ENCODE measurements around the gene SORBS1. TPM values are rescaled to one million over a fixed set of nuclear protein-coding genes. Genes with fewer than 3 reads are reported as not detected.

Gene SORBS1
- total RNA-seq, 2 experiments from 2014 or later = 0.56 to 0.74 TPM

DNA sequence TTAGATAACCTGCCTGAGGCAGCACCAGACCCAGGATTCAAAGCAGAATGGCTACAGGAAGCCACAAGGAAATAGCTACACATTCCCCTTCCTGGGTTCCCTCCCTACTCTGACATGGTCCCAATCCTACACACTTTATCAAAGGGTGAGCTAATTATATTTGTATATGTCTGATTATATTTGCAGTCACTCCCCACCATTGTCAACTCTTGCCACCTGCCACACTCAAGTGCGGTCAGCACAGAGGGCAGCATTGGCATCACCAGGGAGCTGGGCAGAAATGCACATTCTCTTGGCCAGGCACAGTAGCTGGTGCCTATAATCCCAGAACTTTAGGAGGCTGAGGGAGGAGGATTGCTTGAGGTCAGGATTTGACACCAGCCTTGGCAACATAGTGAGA is 156.3 kb downstream of the SORBS1 start:
- H3K27ac Mint-ChIP-seq = no peak overlapping the region
- H3K9me3 Mint-ChIP-seq = no peaks in the 10 kb centered on the region
- ChIA-PET POLR2A (no interaction called here), CTCF (interaction anchor here (0.9 to 1.5 kb wide), 2 partner anchors 11 to 30 kb away, joined by 4 read pairs; no protein-coding TSS in a partner anchor)
- H3K36me3 Mint-ChIP-seq (ENCODE audit: low read depth) = no peaks in the 10 kb centered on the region
- H3K4me3 Mint-ChIP-seq = no peak overlapping the region
- H3K4me1 Mint-ChIP-seq = no peaks in the 10 kb centered on the region
- DNase-seq = no peak
- H3K27me3 Mint-ChIP-seq = no peaks in the 10 kb centered on the region

DNA sequence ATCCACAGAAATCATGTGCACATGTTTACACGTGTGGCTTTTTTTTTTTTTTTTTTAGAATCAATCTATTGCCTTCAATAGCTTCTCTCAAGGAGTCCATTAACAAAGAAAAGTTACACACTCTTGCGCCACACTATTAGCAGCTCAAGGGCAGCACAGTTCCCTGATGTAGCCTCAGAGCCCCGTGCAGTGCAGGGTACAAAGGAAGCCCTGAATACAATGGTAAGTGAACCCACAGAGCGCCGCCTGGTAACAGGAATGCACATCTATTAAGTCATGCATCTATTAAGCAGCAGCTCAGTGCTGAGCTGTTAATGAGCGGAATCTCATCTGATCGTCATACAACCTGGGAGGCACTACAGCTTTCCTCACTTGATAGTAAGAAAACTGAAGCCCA is 156.7 kb downstream of the SORBS1 start:
- Mint-ChIP-seq H3K9me3 (no peaks in the 10 kb centered on the region), H3K36me3 (ENCODE audit: low read depth) (no peaks in the 10 kb centered on the region), H3K4me3 (no peak overlapping the region), H3K27ac (no peak overlapping the region), H3K4me1 (no peaks in the 10 kb centered on the region), H3K27me3 (no peaks in the 10 kb centered on the region)
- POLR2A ChIA-PET = no interaction called here
- CTCF ChIA-PET = interaction anchor here (1.5 kb wide), 1 partner anchor 29 kb away, joined by 4 read pairs; no protein-coding TSS in a partner anchor
- DNase-seq = no peak

DNA sequence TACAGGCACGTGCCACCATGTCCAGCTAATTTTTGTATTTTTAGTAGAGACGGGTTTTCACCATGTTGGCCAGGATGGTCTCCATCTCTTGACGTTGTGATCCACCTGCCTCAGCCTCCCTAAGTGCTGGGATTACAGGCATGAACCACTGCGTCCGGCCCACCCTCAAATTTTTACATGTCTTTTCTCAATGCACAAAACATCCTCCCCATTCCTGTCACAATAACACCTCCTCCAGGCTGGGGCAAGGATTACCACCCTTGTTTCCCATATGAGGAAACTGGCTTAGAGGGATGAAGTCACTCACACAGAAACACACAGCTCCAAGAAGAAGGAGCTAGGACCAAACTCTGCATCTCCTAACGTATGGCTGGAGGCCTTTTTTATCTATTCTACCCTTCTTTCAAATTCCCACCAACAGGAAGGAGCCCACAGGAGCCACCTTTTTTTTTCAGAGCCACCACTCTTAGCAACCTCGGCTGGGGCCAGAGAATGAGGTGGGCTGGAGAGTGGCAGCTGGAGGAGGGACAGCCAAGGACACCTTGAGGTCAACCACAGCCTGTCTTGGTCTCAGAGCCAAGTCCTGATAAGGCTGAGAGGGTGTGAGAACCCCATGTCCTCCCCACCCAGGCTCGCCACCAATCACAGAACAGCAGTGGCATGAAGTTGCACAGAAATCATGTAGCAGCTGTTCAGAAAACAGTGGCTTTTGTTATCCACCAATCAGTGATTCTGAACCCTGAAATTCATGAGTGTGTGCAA is 157.3 kb downstream of the SORBS1 start:
- Mint-ChIP-seq H3K4me3 (no peak overlapping the region), H3K27ac (no peak overlapping the region), H3K9me3 (no peaks in the 10 kb centered on the region), H3K36me3 (ENCODE audit: low read depth) (no peaks in the 10 kb centered on the region), H3K4me1 (no peaks in the 10 kb centered on the region), H3K27me3 (no peaks in the 10 kb centered on the region)
- CTCF ChIA-PET = interaction anchor here (1.5 kb wide), 1 partner anchor 29 kb away, joined by 4 read pairs; no protein-coding TSS in a partner anchor
- DNase-seq = no peak
- POLR2A ChIA-PET = no interaction called here

DNA sequence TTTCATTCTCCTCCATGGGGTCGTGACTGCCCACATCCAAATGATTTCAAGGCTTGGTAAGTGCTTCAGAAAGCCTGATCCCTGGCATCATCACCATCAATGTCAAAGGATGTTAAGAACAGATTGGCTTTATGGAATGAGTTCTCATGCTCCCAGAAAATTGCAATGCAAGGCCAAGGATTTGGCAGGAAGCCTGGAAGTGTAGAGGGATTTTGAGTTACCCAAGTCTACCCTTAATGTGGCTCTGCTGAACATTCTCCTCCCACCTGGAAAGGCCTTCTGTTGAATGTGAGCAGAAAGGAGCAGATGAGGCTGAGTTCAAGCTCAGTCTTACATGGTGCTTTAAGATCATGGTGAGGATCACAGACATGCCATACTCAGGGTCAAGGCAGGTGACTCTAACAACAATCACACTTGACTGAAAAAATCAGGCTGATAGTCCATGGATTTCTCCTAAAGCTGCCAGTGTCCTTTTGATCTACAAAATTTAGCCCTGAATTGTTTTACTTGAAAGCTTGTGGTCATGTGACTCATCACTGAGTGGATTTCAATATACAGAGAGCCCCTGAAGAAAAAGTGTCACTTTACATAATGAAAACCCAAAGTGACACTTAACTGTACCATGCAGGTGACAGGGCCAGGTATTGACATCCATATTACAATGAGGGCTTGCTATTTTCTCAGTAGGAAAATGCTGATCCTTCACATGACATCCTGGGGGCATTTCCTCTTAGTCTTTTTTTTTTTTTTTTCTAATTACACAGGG is 159.3 kb downstream of the SORBS1 start:
- no peaks in the 10 kb centered on the region for H3K36me3 Mint-ChIP-seq (ENCODE audit: low read depth)
- CTCF ChIA-PET = interaction anchor here (0.8 kb wide), 1 partner anchor 28 kb away, joined by 6 read pairs; no protein-coding TSS in a partner anchor
- POLR2A ChIA-PET = interaction anchor here (0.6 kb wide), 1 partner anchor 770 kb away, joined by 3 read pairs; no protein-coding TSS in a partner anchor

DNA sequence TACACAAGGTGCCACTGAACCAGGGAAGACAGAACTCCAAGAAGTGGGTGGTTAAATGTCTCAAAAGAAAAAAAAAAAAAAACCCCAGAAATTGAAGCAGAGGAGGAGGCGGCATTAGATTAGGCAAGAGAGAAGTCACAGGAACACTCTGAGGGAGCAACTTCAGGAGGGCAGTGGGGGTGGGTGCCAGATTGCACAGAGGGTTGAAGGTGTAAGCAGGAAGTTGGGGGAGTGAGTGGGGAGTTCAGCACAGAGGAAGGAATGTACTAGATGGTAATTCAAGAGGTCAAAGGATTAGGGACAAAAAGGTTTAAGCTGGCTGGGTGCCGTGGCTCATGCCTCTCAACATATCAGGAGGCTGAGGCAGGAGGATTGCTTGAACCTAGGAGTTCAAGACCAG is 160.4 kb downstream of the SORBS1 start:
- no peak overlapping the region for H3K4me3 Mint-ChIP-seq
- ChIA-PET CTCF (no interaction called here), POLR2A (interaction anchor here (0.7 kb wide), 1 partner anchor 35 kb away, joined by 4 read pairs; no protein-coding TSS in a partner anchor)
- H3K9me3 Mint-ChIP-seq = no peaks in the 10 kb centered on the region
- H3K36me3 Mint-ChIP-seq (ENCODE audit: low read depth) = no peaks in the 10 kb centered on the region
- H3K27me3 Mint-ChIP-seq = no peaks in the 10 kb centered on the region
- no peak overlapping the region for H3K27ac Mint-ChIP-seq
- no peak for DNase-seq
- no peaks in the 10 kb centered on the region for H3K4me1 Mint-ChIP-seq

More for the DNA sequence above, 159.3 kb downstream of the SORBS1 start:
- no peaks in the 10 kb centered on the region for H3K9me3 Mint-ChIP-seq
- H3K27me3 Mint-ChIP-seq = no peaks in the 10 kb centered on the region
- H3K4me1 Mint-ChIP-seq = no peaks in the 10 kb centered on the region
- no peak overlapping the region for H3K4me3 Mint-ChIP-seq
- no peak overlapping the region for H3K27ac Mint-ChIP-seq
- DNase-seq = no peak

DNA sequence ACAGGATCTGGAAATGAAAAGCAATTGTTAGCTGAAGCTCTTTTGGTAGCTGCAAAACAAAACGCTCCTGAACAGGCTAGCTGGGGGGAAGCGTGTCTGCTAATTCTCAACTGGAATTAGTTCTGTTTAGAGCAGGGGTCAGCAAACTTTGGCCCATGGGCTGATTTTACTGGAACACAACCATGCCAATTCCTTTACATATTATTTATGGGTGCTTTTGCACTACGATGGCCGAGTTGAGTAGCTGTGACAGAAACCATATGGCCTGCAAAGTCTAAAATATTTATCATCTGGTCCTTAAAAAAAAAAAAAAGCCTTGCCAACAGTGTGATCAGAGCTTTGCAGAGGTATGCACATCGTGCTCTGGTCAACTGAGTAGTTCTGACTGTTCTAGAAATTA is 162.0 kb downstream of the SORBS1 start:
- Mint-ChIP-seq H3K36me3 (ENCODE audit: low read depth) (no peaks in the 10 kb centered on the region), H3K4me3 (no peak overlapping the region), H3K27ac (no peak overlapping the region), H3K4me1 (peaks cover 2% of the 10 kb centered on the region), H3K9me3 (no peaks in the 10 kb centered on the region), H3K27me3 (no peaks in the 10 kb centered on the region)
- no peak for DNase-seq
- ChIA-PET POLR2A (no interaction called here), CTCF (interaction anchor here (0.6 to 1.1 kb wide), 3 partner anchors 11 to 166 kb away, joined by 4 to 5 read pairs (median 4); no protein-coding TSS in a partner anchor)

DNA sequence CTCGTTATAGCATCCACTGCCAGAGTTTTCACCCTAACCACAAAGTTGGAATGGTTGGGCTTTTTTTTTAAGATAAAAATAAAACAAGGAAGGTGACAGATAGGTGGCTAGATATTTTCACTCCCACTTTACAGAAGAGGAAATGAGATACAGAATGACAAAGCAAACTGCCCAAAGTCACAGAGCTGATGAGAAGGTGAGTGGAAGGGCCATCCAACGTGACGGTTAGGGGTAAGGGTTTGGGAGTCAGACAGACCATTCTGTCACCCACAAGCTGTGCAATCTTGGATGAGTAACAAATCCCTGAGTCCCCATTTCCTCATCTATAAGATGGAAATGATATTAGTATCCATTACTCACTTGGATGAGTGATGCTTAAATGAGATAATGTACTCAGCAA is 163.4 kb downstream of the SORBS1 start:
- no peaks in the 10 kb centered on the region for H3K27me3 Mint-ChIP-seq
- no peaks in the 10 kb centered on the region for H3K9me3 Mint-ChIP-seq
- peaks cover 6% of the 10 kb centered on the region for H3K4me1 Mint-ChIP-seq
- DNase-seq = no peak
- CTCF ChIA-PET = interaction anchor here (1.0 to 1.2 kb wide), 2 partner anchors 23 to 201 kb away, joined by 4 read pairs; no protein-coding TSS in a partner anchor
- no peak overlapping the region for H3K4me3 Mint-ChIP-seq
- H3K27ac Mint-ChIP-seq = no peak overlapping the region
- POLR2A ChIA-PET = no interaction called here
- H3K36me3 Mint-ChIP-seq (ENCODE audit: low read depth) = no peaks in the 10 kb centered on the region

DNA sequence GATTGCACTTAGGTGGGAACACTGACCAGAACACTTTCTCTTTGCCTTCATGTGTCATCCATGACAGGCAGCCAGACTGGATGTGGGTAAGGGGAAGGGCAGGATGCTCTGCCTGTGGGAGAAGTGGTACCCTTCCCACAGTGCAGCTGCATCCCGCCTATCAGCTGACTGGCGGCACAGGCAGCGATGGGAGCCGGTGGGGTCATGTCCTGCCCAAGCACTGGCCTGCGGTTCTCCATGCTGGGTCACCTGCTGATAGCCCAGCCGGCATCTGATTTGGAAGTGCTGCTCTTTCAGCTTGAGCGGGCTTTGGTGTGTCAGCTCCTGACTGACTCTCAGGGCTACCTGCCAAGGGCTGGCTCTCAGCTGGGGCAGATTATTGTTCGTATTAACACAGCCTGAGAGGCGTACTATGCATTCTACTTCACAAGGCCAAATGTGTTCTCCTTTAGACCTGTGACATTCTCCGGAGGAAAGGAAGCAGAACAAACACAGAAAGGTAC is 165.2 kb downstream of the SORBS1 start:
- CTCF ChIA-PET = interaction anchor here (0.6 to 1.8 kb wide), 2 partner anchors 199 to 298 kb away, joined by 3 to 4 read pairs; no protein-coding TSS in a partner anchor
- no peak for DNase-seq
- POLR2A ChIA-PET = no interaction called here
- Mint-ChIP-seq H3K36me3 (ENCODE audit: low read depth) (no peaks in the 10 kb centered on the region), H3K4me1 (peaks cover 6% of the 10 kb centered on the region), H3K27ac (no peak overlapping the region), H3K9me3 (no peaks in the 10 kb centered on the region), H3K27me3 (no peaks in the 10 kb centered on the region), H3K4me3 (no peak overlapping the region)

DNA sequence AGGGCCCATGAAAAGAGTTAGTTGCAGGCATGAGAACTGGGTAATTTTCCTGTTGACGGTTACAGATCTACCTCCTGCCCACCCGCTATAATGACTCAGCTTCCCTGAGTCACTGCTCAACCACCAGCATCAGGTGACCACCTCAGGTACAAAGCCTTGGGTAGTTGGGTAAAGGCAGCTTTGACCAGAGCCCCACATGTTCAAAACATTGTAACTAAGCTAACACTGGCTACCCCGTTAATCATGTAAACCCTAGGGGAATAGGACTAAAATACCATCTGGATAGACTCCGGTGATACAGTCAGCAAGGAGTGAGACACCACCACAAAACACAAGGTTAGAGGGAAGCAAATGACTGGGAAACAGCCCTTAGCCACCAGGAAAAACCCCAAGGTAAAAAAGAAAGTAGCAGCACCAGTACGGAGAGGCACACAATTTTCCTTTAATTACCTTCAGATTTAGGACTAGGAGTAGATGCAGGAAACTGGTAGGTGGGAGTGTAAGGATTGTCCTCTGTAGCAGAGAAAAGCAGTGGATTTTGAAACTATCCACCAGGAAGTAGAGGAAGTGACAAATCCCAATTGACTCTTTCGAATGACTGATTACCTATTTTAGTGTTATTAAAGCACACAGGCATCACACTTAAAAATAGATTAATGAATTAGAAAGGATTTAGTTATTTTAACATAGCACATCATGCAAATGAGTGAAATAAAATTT is 166.8 kb downstream of the SORBS1 start:
- Mint-ChIP-seq H3K36me3 (ENCODE audit: low read depth) (no peaks in the 10 kb centered on the region), H3K27me3 (no peaks in the 10 kb centered on the region), H3K4me1 (peaks cover 6% of the 10 kb centered on the region), H3K9me3 (no peaks in the 10 kb centered on the region), H3K4me3 (no peak overlapping the region), H3K27ac (no peak overlapping the region)
- DNase-seq = no peak
- ChIA-PET POLR2A (no interaction called here), CTCF (interaction anchor here (0.6 kb wide), 1 partner anchor 205 kb away, joined by 3 read pairs; no protein-coding TSS in a partner anchor)

DNA sequence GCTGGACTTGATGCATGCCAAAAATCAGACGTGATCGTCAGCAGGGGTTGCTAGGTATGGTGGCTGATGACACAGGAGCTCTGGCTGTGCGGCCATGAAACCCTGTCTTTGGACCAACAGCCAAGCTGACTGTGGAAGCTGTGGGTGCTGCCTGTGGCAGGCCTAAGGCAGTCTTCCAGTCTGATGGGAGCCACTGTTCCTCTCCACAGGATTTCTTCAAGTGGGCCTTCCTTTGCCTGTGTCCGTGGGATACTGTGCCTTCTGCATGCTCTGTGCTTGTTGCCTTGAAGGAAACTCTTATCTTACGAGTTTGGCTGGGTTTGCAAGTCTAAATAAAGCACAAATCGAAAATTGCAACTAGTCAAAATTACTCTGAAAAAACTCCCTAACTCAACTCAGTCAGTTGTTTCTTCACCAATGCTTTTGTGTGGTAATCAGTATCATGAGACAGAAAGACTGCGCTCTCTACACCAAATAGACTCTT is 168.4 kb downstream of the SORBS1 start:
- no peaks in the 10 kb centered on the region for H3K9me3 Mint-ChIP-seq
- ChIA-PET POLR2A (no interaction called here), CTCF (no interaction called here)
- H3K27ac Mint-ChIP-seq = no peak overlapping the region
- no peaks in the 10 kb centered on the region for H3K36me3 Mint-ChIP-seq (ENCODE audit: low read depth)
- peaks cover 3% of the 10 kb centered on the region for H3K27me3 Mint-ChIP-seq
- no peak for DNase-seq
- H3K4me3 Mint-ChIP-seq = no peak overlapping the region
- peaks cover 6% of the 10 kb centered on the region for H3K4me1 Mint-ChIP-seq

DNA sequence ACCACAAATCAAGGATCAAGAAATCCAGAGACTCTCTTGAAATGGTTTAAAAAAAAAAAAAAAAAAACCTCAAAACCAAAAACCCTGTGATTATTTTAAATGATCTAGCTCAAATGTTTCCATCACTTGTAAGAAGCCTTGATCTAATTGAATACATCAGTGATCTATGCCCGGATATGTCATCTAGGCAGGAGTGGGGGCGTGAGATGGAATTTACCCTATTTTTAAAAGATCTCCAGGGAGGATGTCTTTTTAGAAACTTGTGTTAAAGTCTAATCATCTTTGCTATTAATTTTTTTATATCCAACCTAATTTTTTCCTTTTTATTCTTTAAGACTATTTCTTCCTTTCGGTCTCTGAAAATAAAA is 169.0 kb downstream of the SORBS1 start:
- POLR2A ChIA-PET = no interaction called here
- no peaks in the 10 kb centered on the region for H3K36me3 Mint-ChIP-seq (ENCODE audit: low read depth)
- no peak for DNase-seq
- no peak overlapping the region for H3K27ac Mint-ChIP-seq
- H3K4me3 Mint-ChIP-seq = no peak overlapping the region
- no peaks in the 10 kb centered on the region for H3K9me3 Mint-ChIP-seq
- peaks cover 6% of the 10 kb centered on the region for H3K4me1 Mint-ChIP-seq
- peaks cover 3% of the 10 kb centered on the region for H3K27me3 Mint-ChIP-seq
- CTCF ChIA-PET = interaction anchor here (0.6 kb wide), 1 partner anchor 8 kb away, joined by 3 read pairs; no protein-coding TSS in a partner anchor

DNA sequence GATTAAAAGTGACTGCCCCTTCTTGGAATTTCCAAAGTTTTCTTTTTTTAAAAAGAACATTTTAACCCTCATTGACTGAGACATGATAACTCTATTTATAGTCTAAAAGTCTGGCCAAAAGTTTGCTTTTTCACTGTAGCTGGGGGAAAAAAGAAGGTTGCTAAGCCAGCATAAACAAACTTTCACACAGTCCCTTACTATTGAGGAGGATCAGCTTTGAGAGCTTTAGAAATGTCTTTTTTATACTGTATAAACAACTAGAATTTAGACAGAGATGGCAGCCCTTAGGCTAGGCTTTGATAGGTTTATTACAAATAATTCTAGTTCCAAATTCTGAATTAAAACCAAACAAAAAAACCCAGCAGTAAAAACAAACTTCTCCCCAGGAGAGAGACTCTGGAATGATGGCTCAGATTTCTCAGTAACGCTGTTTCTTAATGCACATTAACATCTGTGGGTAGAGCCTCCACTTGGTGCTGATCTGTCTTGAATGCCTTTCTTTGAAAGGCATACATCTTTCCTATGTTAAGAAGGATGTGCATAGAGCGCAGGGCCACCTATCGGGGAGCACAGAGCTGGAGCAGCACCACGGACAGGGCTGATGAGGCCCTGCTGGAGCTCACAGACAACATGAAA is 169.5 kb downstream of the SORBS1 start:
- no peak overlapping the region for H3K27ac Mint-ChIP-seq
- ChIA-PET CTCF (interaction anchor here (0.6 kb wide), 1 partner anchor 8 kb away, joined by 3 read pairs; no protein-coding TSS in a partner anchor), POLR2A (no interaction called here)
- H3K36me3 Mint-ChIP-seq (ENCODE audit: low read depth) = no peaks in the 10 kb centered on the region
- peaks cover 3% of the 10 kb centered on the region for H3K27me3 Mint-ChIP-seq
- H3K4me1 Mint-ChIP-seq = peaks cover 6% of the 10 kb centered on the region
- no peaks in the 10 kb centered on the region for H3K9me3 Mint-ChIP-seq
- DNase-seq = no peak
- no peak overlapping the region for H3K4me3 Mint-ChIP-seq

Measured in activated CD4-positive, alpha-beta T cell treated with anti-CD3 and anti-CD28 coated beads, Interleukin-2, amount 10 ng/mL, durations not matched to agents 7 days and 5 days (primary cell).